IMR-90 (cell line): ENCODE results near the gene VPS37B. TPM values are rescaled to one million over a fixed set of nuclear protein-coding genes. Genes with fewer than 3 reads are reported as not detected.

ENCODE experiments used
- ATAC-seq: fragments of 200-7000 bp; cut with Tn5 transposase; 2 replicates; pipeline ENCODE4 v1.9.1; 2020; ENCODE audit warnings: low read depth, mild to moderate bottlenecking, moderate library complexity
- BruUV-seq: library from RNA; stranded (reverse); fragments of 400-500 nt; replicated peaks from 2 replicates; lab custom pipeline; 2021; lab: Mats Ljungman, UMichigan
- CTCF ChIA-PET: fragments of 300-600 bp; formaldehyde crosslinking; extraction: SDS; loops from one replicate; lab custom pipeline; 2021; ENCODE audit warnings: antibody characterized with exemption; lab: Yijun Ruan, JAX
- POLR2A ChIA-PET: fragments of 300-600 bp; sonication (Branson Sonifier 250); formaldehyde crosslinking; loops from one replicate; lab custom pipeline; 2022; ENCODE audit warnings: antibody characterized with exemption; ENCODE audit not compliant: unreplicated experiment; lab: Charles Lee
- DNase-seq: peaks from one replicate; pipeline ENCODE4 v3.0.0; 2013
- H2AFZ ChIP-seq: replicated peaks from 2 replicates; pipeline ENCODE3; 2013; ENCODE audit warnings: low read length, mild to moderate bottlenecking; ENCODE audit not compliant: poor library complexity
- H2AK5ac ChIP-seq: 2 replicates; pipeline ENCODE4 v1.6.1; 2013; ENCODE audit warnings: low read depth, low read length, inconsistent platforms
- H2AK9ac ChIP-seq: replicated peaks from 2 replicates; pipeline ENCODE3; 2013; ENCODE audit warnings: mild to moderate bottlenecking, low read depth, low read length, moderate library complexity; ENCODE audit not compliant: poor library complexity
- H2BK120ac ChIP-seq: 2 replicates; pipeline ENCODE4 v1.6.1; 2013; ENCODE audit warnings: low read depth, low read length, inconsistent platforms
- H2BK15ac ChIP-seq: 3 replicates; pipeline ENCODE4 v1.6.1; 2013; ENCODE audit warnings: low read depth, low read length, inconsistent platforms
- H2BK20ac ChIP-seq: 2 replicates; pipeline ENCODE4 v1.6.1; 2013; ENCODE audit warnings: low read depth, mild to moderate bottlenecking, inconsistent platforms, low read length, moderate library complexity
- H2BK5ac ChIP-seq: 2 replicates; pipeline ENCODE4 v1.6.1; 2013; ENCODE audit warnings: mild to moderate bottlenecking, low read depth, low read length, inconsistent platforms; ENCODE audit not compliant: poor library complexity, severe bottlenecking
- H3K14ac ChIP-seq: replicated peaks from 2 replicates; pipeline ENCODE4 v1.6.1; 2013; ENCODE audit warnings: low read depth, low read length, inconsistent platforms
- H3K18ac ChIP-seq: 2 replicates; pipeline ENCODE4 v1.6.1; 2013; ENCODE audit warnings: low read depth, low read length, control low read depth
- H3K23ac ChIP-seq: 2 replicates; pipeline ENCODE4 v1.6.1; 2013; ENCODE audit warnings: low read depth, low read length, inconsistent platforms
- H3K27ac ChIP-seq: 2 replicates; pipeline ENCODE4 v1.5.1; 2013; ENCODE audit warnings: mild to moderate bottlenecking, control low read depth, low read length; ENCODE audit not compliant: insufficient read depth
- H3K27me3 ChIP-seq: 2 replicates; pipeline ENCODE4 v1.6.1; 2013; ENCODE audit warnings: low read length; ENCODE audit not compliant: control insufficient read depth, insufficient read depth
- H3K36me3 ChIP-seq: 2 replicates; pipeline ENCODE4 v1.6.1; 2013; ENCODE audit warnings: low read length, mixed read lengths; ENCODE audit not compliant: control insufficient read depth, insufficient read depth
- H3K4ac ChIP-seq: 2 replicates; pipeline ENCODE4 v1.6.1; 2013; ENCODE audit warnings: low read depth, low read length, inconsistent platforms
- H3K4me1 ChIP-seq: 2 replicates; pipeline ENCODE4 v1.6.1; 2013; ENCODE audit warnings: low read length, mixed read lengths; ENCODE audit not compliant: control insufficient read depth, insufficient read depth
- H3K4me2 ChIP-seq: 2 replicates; pipeline ENCODE4 v1.6.1; 2013; ENCODE audit warnings: low read depth, mild to moderate bottlenecking, control low read depth, low read length, moderate library complexity
- H3K4me3 ChIP-seq: 2 replicates; pipeline ENCODE4 v1.5.1; 2013; ENCODE audit warnings: low read depth, mild to moderate bottlenecking, control low read depth, low read length, moderate library complexity; ENCODE audit not compliant: insufficient read depth
- H3K56ac ChIP-seq: 2 replicates; pipeline ENCODE4 v1.6.1; 2013; ENCODE audit warnings: low read length, inconsistent platforms; ENCODE audit not compliant: insufficient read depth; ENCODE audit errors: extremely low read depth
- H3K79me1 ChIP-seq, 2 experiments: 2 replicates each; pipeline ENCODE4 v1.6.1; 2013; ENCODE audit warnings: low read length in 2 of 2, inconsistent platforms in 1 of 2, low read depth in 1 of 2
- H3K9ac ChIP-seq: 2 replicates; pipeline ENCODE4 v1.6.1; 2013; ENCODE audit warnings: low read depth, low read length, control low read depth
- H3K9me1 ChIP-seq: 2 replicates; pipeline ENCODE4 v1.6.1; 2013; ENCODE audit warnings: low read length, inconsistent platforms; ENCODE audit not compliant: insufficient read depth
- H3K9me3 ChIP-seq: 2 replicates; pipeline ENCODE4 v1.6.1; 2013; ENCODE audit warnings: low read length; ENCODE audit not compliant: control insufficient read depth, insufficient read depth
- H4K20me1 ChIP-seq: 2 replicates; pipeline ENCODE4 v1.6.1; 2013; ENCODE audit warnings: low read length, inconsistent platforms; ENCODE audit not compliant: insufficient read depth
- H4K5ac ChIP-seq: 2 replicates; pipeline ENCODE4 v1.6.1; 2013; ENCODE audit warnings: mild to moderate bottlenecking, low read depth, low read length, control low read depth
- H4K8ac ChIP-seq, 2 experiments: 2 replicates each; pipeline ENCODE4 v1.6.1; 2013; ENCODE audit warnings: low read depth in 2 of 2, low read length in 2 of 2, control low read depth in 1 of 2, inconsistent platforms in 1 of 2
- H4K91ac ChIP-seq: 2 replicates; pipeline ENCODE4 v1.6.1; 2013; ENCODE audit warnings: low read depth, low read length, inconsistent platforms; ENCODE audit not compliant: insufficient read depth
- BHLHE40 ChIP-seq: fragments of 150-350 bp; IDR thresholded peaks from 2 replicates; pipeline ENCODE4 v1.6.1; 2016; ENCODE audit warnings: mild to moderate bottlenecking, low read depth, low read length
- CHD1 ChIP-seq: IDR thresholded peaks from 2 replicates; pipeline ENCODE4 v1.6.1; 2012; ENCODE audit warnings: low read depth, low read length, improper control_type of control experiment
- POLR2A ChIP-seq: IDR thresholded peaks from 2 replicates; pipeline ENCODE4 v1.6.1; 2012; ENCODE audit warnings: mild to moderate bottlenecking, low read depth, low read length
- USF2 ChIP-seq: fragments of 150-350 bp; IDR thresholded peaks from 2 replicates; pipeline ENCODE4 v1.6.1; 2017; ENCODE audit warnings: mild to moderate bottlenecking, antibody characterized with exemption, low read length, low read depth
- WGBS, 2 experiments: methylation state at CpG; one replicate each; pipeline versions ENCODE4 v1.1.5 to v1.1.7; 2013; ENCODE audit warnings: missing lambda C conversion rate in 2 of 2; ENCODE audit not compliant: insufficient read length in 1 of 2; ENCODE audit errors: extremely low coverage in 2 of 2; 5-methylcytosine and 5-hydroxymethylcytosine counted together
- dilution Hi-C: fragments of 300-500 bp; cut with HindIII; formaldehyde crosslinking; loops from one replicate; pipeline ENCODE4 v1.14.3; 2018; ENCODE audit warnings: low sequenced_read_pairs; ENCODE audit not compliant: unreplicated experiment
- in situ Hi-C: fragments of 300-500 bp; cut with MboI; formaldehyde crosslinking; loops from 3 replicates; pipeline ENCODE4 v1.14.3; 2019; ENCODE audit warnings: low sequenced_read_pairs, inconsistent platforms, mixed read lengths
- intact Hi-C: fragments of 100-400 bp; cut with micrococcal nuclease; formaldehyde crosslinking; loops from 2 replicates; pipeline ENCODE4 v1.10.0; 2022
- polyA plus RNA-seq, 3 experiments: library from polyadenylated mRNA; depleted of rRNA; stranded (reverse); fragments of >200 nt; gene quantifications; 2 replicates each; pipeline ENCODE4 v1.2.3, GENCODE V29; 2012; ENCODE audit warnings: low replicate concordance in 1 of 3
- total RNA-seq: library from RNA; depleted of rRNA; stranded (reverse); fragments of >200 nt; gene quantifications from 2 replicates; pipeline ENCODE4 v1.2.3, GENCODE V29; 2012

The VPS37B gene
- total and polyA plus RNA-seq, 2 of the 4 experiments (the other 2 are of a cell fraction): 8.6 to 25.7 TPM

- H3K4me3 ChIP-seq: no peak overlapping the region
- H2BK20ac ChIP-seq: 0 out of 2 replicates have a peak overlapping the region, but pooled peaks have one; percentile 17
- no peak overlapping the region for H3K23ac ChIP-seq
- H4K20me1 ChIP-seq: peaks cover 83% of the 10 kb centered on the region
- TF ChIP-seq USF2 (no peak), CHD1 (no peak), POLR2A (no peak), BHLHE40 (no peak)
- H3K27me3 ChIP-seq: no peaks in the 10 kb centered on the region
- no peak overlapping the region for H3K27ac ChIP-seq
- H3K79me1 ChIP-seq: peaks cover 19 to 85% of the 10 kb centered on the region in 2 experiments; a peak in 3 of 4 replicates
- H3K18ac ChIP-seq: no peak overlapping the region
- H2AK5ac ChIP-seq: peak overlapping the region; percentile 59; the same call in 1 of the 2 replicates
- 0 out of 2 replicates have a peak overlapping the region, but pooled peaks have one; percentile 20 for H2BK120ac ChIP-seq
- no peak overlapping the region for H2AK9ac ChIP-seq
- no peak overlapping the region for H3K9ac ChIP-seq
- ATAC-seq (no peak), DNase-seq (no peak)
- in situ Hi-C loops (no loop called here), intact Hi-C loops (no loop called here), dilution Hi-C loops (no loop called here)
- H2BK15ac ChIP-seq: peak overlapping the region; percentile 57
- H2BK5ac ChIP-seq: peak overlapping the region; percentile 69
- H2AFZ ChIP-seq: no peak overlapping the region
- H3K36me3 ChIP-seq: no peaks in the 10 kb centered on the region
- no TSS peak for BruUV-seq
- ChIA-PET POLR2A (no interaction called here), CTCF (interaction anchor here (0.9 to 1.1 kb wide), 2 partner anchors 16 to 28 kb away, joined by 3 to 4 read pairs; no protein-coding TSS in a partner anchor)
- H4K8ac ChIP-seq: no peak overlapping the region
- no peak overlapping the region; the same call in 1 of the 2 replicates for H3K14ac ChIP-seq
- no peak overlapping the region for H3K4ac ChIP-seq
- no peak overlapping the region; the same call in 1 of the 2 replicates for H3K4me2 ChIP-seq
- no peaks in the 10 kb centered on the region for H3K9me3 ChIP-seq
- H3K4me1 ChIP-seq: peaks cover 32% of the 10 kb centered on the region
- 100% methylated on average over 1 of the region's 5 CpGs; no CpG with 5 or more reads in 1 of the 2 experiments for WGBS, 2 experiments
- no peak overlapping the region for H3K56ac ChIP-seq
- H4K91ac ChIP-seq: no peak overlapping the region
- no peak overlapping the region for H4K5ac ChIP-seq
- H3K9me1 ChIP-seq: peaks cover 34% of the 10 kb centered on the region
These were observed 8.1 kb downstream of the VPS37B start for GRCh38 chr12:122887819-122888212.
